Activated CD8-positive, alpha-beta memory T cell treated with anti-CD3 and anti-CD28 coated beads, Interleukin-2, amount 10 ng/mL, durations not matched to agents 7 days and 5 days (primary cell): ENCODE measurements around the gene STEAP4. TPM values are rescaled to one million over a fixed set of nuclear protein-coding genes. Genes with fewer than 3 reads are reported as not detected.

Experiments used
- ATAC-seq: fragments of 150-1000 bp; cut with Tn5 transposase; one replicate; pipeline ENCODE4 v1.10.0; 2021; ENCODE audit warnings: moderate library complexity
- CTCF ChIA-PET: fragments of 350-600 bp; sonication (Branson Sonifier 250); formaldehyde crosslinking; loops from one replicate; lab custom pipeline; 2021; ENCODE audit warnings: antibody characterized with exemption; lab: Charles Lee
- DNase-seq: peaks from one replicate; pipeline ENCODE4 v3.0.0-alpha.2; 2020
- H3K27ac Mint-ChIP-seq: one replicate; pipeline ENCODE4 v1.8.0; 2021; ENCODE audit warnings: mild to moderate bottlenecking, mixed read lengths
- H3K27me3 Mint-ChIP-seq: one replicate; pipeline ENCODE4 v1.8.0; 2021; ENCODE audit warnings: mixed read lengths
- H3K36me3 Mint-ChIP-seq: one replicate; pipeline ENCODE4 v1.8.0; 2021; ENCODE audit warnings: mild to moderate bottlenecking, mixed read lengths
- H3K4me1 Mint-ChIP-seq: one replicate; pipeline ENCODE4 v1.8.0; 2021; ENCODE audit warnings: mixed read lengths
- H3K4me3 Mint-ChIP-seq: one replicate; pipeline ENCODE4 v1.8.0; 2021; ENCODE audit warnings: mild to moderate bottlenecking, moderate library complexity, mixed read lengths
- H3K9me3 Mint-ChIP-seq: one replicate; pipeline ENCODE4 v1.8.0; 2022; ENCODE audit warnings: low read depth, mixed read lengths
- total RNA-seq, 2 experiments: library from RNA; stranded (reverse); gene quantifications; one replicate each; pipeline ENCODE4 v1.2.3, GENCODE V29; 2021

STEAP4 gene
- total RNA-seq, 2 experiments from 2014 or later = 0.05 TPM; not detected in 1

- ATAC-seq = no peak
- no peak overlapping the region for H3K27ac Mint-ChIP-seq
- no peak for DNase-seq
- peaks cover 7% of the 10 kb centered on the region for H3K4me1 Mint-ChIP-seq
- peaks cover 33% of the 10 kb centered on the region for H3K27me3 Mint-ChIP-seq
- H3K36me3 Mint-ChIP-seq = no peaks in the 10 kb centered on the region
- H3K9me3 Mint-ChIP-seq = no peaks in the 10 kb centered on the region
- CTCF ChIA-PET = interaction anchor here (1.2 to 1.3 kb wide), 2 partner anchors 8 to 39 kb away, joined by 3 to 4 read pairs; no protein-coding TSS in a partner anchor
- H3K4me3 Mint-ChIP-seq = no peak overlapping the region
Observed at GRCh38 chr7:88307412-88307811, 718 bp upstream of the STEAP4 start.

- CTCF ChIA-PET = no interaction called here
Observed at GRCh38 chr7:88305044-88305443, 1.6 kb downstream of the STEAP4 start.

GRCh38 chr7:88302486-88302885 is 4.2 kb downstream of the STEAP4 start:
- no peak overlapping the region for H3K27ac Mint-ChIP-seq
- CTCF ChIA-PET = interaction anchor here (0.7 kb wide), 1 partner anchor 58 kb away, joined by 3 read pairs; no protein-coding TSS in a partner anchor
- H3K36me3 Mint-ChIP-seq = no peaks in the 10 kb centered on the region
- H3K4me1 Mint-ChIP-seq = peaks cover 7% of the 10 kb centered on the region
- peaks cover 32% of the 10 kb centered on the region for H3K27me3 Mint-ChIP-seq
- ATAC-seq (no peak), DNase-seq (no peak)
- no peaks in the 10 kb centered on the region for H3K9me3 Mint-ChIP-seq
- H3K4me3 Mint-ChIP-seq = no peak overlapping the region

More at GRCh38 chr7:88305044-88305443, 1.6 kb downstream of the STEAP4 start:
- H3K9me3 Mint-ChIP-seq = no peaks in the 10 kb centered on the region
- no peak overlapping the region for H3K27ac Mint-ChIP-seq
- ATAC-seq = no peak
- H3K27me3 Mint-ChIP-seq = peaks cover 30% of the 10 kb centered on the region
- no peaks in the 10 kb centered on the region for H3K36me3 Mint-ChIP-seq
- H3K4me3 Mint-ChIP-seq = no peak overlapping the region
- DNase-seq = no peak
- peaks cover 7% of the 10 kb centered on the region for H3K4me1 Mint-ChIP-seq

DNA sequence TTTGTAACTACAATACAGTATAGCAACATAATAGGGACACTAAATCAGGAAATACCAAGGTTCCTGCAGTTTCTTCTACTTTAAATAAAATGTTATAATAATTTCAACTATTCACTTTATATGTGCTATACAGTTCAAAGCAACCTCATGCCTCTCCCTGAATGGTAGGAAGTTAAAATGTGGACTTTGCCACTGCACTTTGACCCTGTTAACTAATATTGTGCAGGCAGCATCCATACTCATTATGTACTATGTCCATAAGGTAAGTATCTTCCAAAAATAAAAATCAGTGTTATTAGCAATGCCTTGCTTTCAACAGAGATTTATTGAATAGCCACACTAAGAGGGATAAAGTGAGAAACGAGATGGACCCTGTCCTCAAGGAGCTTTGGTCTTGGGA is 4.8 kb downstream of the STEAP4 start:
- DNase-seq (no peak), ATAC-seq (no peak)
- peaks cover 6% of the 10 kb centered on the region for H3K4me1 Mint-ChIP-seq
- H3K27ac Mint-ChIP-seq = no peak overlapping the region
- peaks cover 29% of the 10 kb centered on the region for H3K27me3 Mint-ChIP-seq
- CTCF ChIA-PET = no interaction called here
- no peak overlapping the region for H3K4me3 Mint-ChIP-seq
- H3K9me3 Mint-ChIP-seq = no peaks in the 10 kb centered on the region
- no peaks in the 10 kb centered on the region for H3K36me3 Mint-ChIP-seq

DNA sequence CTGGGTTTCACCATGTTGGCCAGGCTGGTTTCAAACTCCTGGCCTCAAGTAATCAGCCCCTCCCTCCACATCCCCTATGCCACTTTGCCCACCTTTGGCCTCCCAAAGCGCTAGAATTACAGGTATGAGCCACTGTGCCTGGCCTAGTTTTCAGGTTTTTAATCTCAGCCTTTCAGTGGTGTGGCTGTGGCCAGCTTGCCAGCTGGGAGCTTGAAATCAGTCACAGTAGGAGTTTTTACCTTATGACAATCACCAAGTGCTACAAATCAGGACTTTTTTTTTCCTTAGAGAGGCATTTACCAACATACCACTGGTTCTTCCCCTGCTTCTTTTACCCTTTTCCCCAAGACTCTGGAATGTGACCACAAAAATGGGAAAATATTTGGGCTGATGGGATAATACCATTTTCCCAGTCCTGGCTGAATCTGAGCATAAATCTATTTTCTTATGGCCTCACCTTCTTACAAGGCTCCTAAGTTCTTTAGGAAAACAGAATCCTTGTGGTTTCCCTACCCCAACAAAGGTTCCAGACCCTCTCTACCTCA is 6.2 kb downstream of the STEAP4 start:
- Mint-ChIP-seq H3K36me3 (no peaks in the 10 kb centered on the region), H3K4me1 (no peaks in the 10 kb centered on the region), H3K9me3 (no peaks in the 10 kb centered on the region), H3K4me3 (no peak overlapping the region), H3K27me3 (peaks cover 16% of the 10 kb centered on the region), H3K27ac (no peak overlapping the region)
- DNase-seq (no peak), ATAC-seq (no peak)
- CTCF ChIA-PET = interaction anchor here (1.3 kb wide), 1 partner anchor 8 kb away, joined by 4 read pairs; no protein-coding TSS in a partner anchor

DNA sequence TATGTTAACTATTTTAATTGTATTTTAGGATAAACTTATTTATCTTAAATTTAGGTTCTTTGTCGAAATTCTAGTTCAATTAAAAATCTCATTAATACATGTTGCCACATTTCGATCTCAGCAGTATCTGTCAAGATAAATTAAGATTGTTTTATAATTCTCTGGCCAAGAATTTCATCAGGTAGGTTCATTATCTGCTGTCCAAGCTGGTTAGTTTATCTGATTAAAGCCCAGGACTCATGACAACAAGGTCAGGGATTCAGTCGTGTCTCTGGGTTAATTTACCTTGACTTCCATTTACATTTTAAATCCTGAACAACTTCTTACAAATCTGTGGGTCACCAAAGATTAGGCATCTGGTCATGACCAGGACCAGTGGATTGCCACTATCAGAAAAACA is 7.6 kb downstream of the STEAP4 start:
- no peak overlapping the region for H3K4me3 Mint-ChIP-seq
- no peaks in the 10 kb centered on the region for H3K36me3 Mint-ChIP-seq
- peaks cover 14% of the 10 kb centered on the region for H3K27me3 Mint-ChIP-seq
- CTCF ChIA-PET = interaction anchor here (0.6 to 1.3 kb wide), 2 partner anchors 9 to 475 kb away, joined by 3 to 4 read pairs; no protein-coding TSS in a partner anchor
- DNase-seq (no peak), ATAC-seq (no peak)
- no peaks in the 10 kb centered on the region for H3K4me1 Mint-ChIP-seq
- no peak overlapping the region for H3K27ac Mint-ChIP-seq
- H3K9me3 Mint-ChIP-seq = no peaks in the 10 kb centered on the region

GRCh38 chr7:88293866-88294265 is 12.8 kb downstream of the STEAP4 start:
- peaks cover 20% of the 10 kb centered on the region for H3K27me3 Mint-ChIP-seq
- no peaks in the 10 kb centered on the region for H3K4me1 Mint-ChIP-seq

GRCh38 chr7:88291398-88292173 is 15.1 kb downstream of the STEAP4 start:
- Mint-ChIP-seq H3K27me3 (peaks cover 12% of the 10 kb centered on the region), H3K27ac (no peak overlapping the region), H3K9me3 (no peaks in the 10 kb centered on the region), H3K4me1 (no peaks in the 10 kb centered on the region), H3K4me3 (no peak overlapping the region), H3K36me3 (no peaks in the 10 kb centered on the region)
- DNase-seq (no peak), ATAC-seq (no peak)
- CTCF ChIA-PET = no interaction called here

More at GRCh38 chr7:88293866-88294265, 12.8 kb downstream of the STEAP4 start:
- H3K4me3 Mint-ChIP-seq = no peak overlapping the region
- ATAC-seq (no peak), DNase-seq (no peak)
- H3K36me3 Mint-ChIP-seq = no peaks in the 10 kb centered on the region
- no peaks in the 10 kb centered on the region for H3K9me3 Mint-ChIP-seq
- no peak overlapping the region for H3K27ac Mint-ChIP-seq
- CTCF ChIA-PET = no interaction called here

DNA sequence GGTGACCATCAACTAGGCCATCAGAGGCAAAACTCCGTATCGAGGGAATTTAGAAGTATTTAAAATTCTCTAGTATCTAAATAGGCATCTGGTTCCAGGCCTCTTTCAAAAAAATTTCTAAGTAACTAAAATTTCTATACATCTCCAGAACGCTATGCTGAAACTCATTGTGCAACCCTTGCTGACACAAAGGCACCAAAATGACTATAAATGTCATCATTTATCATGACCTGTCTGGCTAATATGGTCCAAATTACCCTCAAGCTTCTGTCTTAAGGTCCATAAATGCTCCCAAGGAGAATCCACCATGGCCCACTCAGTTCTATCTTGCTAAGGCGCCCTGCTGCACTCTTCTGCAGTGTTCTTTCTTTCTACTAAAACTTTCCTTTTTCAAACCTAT is 16.2 kb downstream of the STEAP4 start:
- Mint-ChIP-seq H3K27ac (no peak overlapping the region), H3K9me3 (no peaks in the 10 kb centered on the region), H3K4me1 (no peaks in the 10 kb centered on the region), H3K27me3 (peaks cover 12% of the 10 kb centered on the region), H3K4me3 (no peak overlapping the region), H3K36me3 (no peaks in the 10 kb centered on the region)
- DNase-seq (no peak), ATAC-seq (no peak)
- CTCF ChIA-PET = no interaction called here

DNA sequence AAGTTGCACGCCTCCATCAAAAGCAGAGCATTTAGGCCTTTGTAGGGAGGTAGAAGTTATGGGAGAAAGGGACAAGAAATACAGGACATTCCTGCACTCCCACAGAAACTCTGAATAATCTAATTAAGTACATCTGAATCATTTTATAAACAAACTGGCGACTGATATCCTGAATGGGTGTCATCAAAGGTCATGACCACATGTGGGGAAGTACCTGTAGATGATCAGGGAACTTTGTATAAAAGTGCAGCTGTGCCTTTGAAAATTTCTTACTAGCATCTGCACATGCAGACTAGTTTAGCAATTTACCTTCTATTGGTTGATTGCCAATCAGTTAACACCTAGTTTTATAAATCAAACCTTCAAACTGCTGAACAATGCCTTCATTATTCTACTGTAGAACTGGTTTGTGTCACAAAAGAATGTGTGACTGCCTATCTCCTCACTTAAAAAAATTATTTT is 17.1 kb downstream of the STEAP4 start:
- no peak overlapping the region for H3K27ac Mint-ChIP-seq
- DNase-seq = no peak
- CTCF ChIA-PET = no interaction called here

DNA sequence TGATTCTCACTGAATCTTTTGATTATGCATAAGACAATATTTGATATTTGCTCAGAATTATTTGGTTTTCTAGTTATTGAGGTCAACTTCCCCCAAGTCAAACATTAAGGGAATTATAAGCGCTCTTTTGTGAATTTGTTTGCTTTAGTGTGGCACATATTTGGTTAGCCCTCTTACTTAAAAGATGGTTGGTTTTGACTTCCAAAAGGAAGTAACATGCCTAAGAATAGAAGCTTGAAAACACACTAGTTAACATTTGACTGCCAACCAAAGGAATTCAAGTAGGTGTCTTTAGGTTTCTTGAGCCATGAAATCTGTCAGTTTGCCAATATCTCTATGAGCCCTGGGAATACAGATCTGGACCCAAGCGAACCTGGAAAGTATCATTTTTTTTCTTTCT is 24.9 kb downstream of the STEAP4 start:
- no peak for DNase-seq
- CTCF ChIA-PET = no interaction called here
- Mint-ChIP-seq H3K27ac (no peak overlapping the region), H3K9me3 (no peaks in the 10 kb centered on the region), H3K36me3 (no peaks in the 10 kb centered on the region), H3K4me1 (no peaks in the 10 kb centered on the region), H3K27me3 (peaks cover 2% of the 10 kb centered on the region), H3K4me3 (no peak overlapping the region)
- ATAC-seq = no peak

More for the DNA sequence above, 17.1 kb downstream of the STEAP4 start:
- peaks cover 12% of the 10 kb centered on the region for H3K27me3 Mint-ChIP-seq
- no peaks in the 10 kb centered on the region for H3K4me1 Mint-ChIP-seq
- no peak for ATAC-seq
- H3K4me3 Mint-ChIP-seq = no peak overlapping the region
- H3K36me3 Mint-ChIP-seq = no peaks in the 10 kb centered on the region
- no peaks in the 10 kb centered on the region for H3K9me3 Mint-ChIP-seq

DNA sequence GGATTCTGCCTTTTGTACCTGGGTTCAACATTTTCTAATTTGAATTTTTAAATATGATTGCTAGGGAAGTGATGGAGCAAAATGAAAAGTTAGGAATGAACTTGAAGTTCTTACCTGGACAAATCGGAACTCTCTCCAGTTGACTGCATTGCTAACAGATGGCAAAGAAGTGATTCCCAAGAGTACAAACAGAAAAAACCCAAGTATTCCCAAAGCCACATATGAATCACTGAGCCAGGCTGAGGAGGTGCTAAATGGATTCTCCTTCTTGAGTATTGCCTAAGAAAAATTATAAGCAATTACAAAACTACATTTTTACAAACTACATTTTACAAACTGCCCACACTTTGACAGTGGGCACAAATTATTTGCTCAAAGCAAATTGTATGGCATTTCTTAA is 25.9 kb downstream of the STEAP4 start:
- Mint-ChIP-seq H3K27ac (no peak overlapping the region), H3K27me3 (peaks cover 6% of the 10 kb centered on the region), H3K36me3 (no peaks in the 10 kb centered on the region), H3K4me1 (no peaks in the 10 kb centered on the region), H3K9me3 (no peaks in the 10 kb centered on the region), H3K4me3 (no peak overlapping the region)
- DNase-seq (no peak), ATAC-seq (no peak)
- CTCF ChIA-PET = no interaction called here

DNA sequence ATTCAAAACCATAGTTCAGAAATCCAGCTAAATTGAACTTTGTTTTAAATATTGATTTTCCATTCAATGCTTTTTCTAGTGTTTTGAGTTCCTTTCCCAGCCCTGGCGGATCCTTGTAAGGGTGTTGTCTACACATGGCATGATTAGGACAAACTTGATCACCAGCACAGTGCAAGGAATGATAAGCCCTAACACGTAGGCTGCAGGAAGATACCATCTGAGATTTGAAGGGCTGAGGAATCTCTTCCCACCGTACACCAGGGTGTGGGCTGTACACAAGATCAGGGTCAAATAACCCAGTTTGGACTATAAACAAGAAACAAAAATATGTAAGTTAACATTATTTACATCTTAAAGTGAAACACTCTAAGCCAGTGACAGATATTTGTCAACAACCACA is 27.4 kb downstream of the STEAP4 start:
- H3K4me1 Mint-ChIP-seq = no peaks in the 10 kb centered on the region
- no peaks in the 10 kb centered on the region for H3K36me3 Mint-ChIP-seq
- ATAC-seq (no peak), DNase-seq (no peak)
- CTCF ChIA-PET = no interaction called here
- no peak overlapping the region for H3K27ac Mint-ChIP-seq
- H3K4me3 Mint-ChIP-seq = no peak overlapping the region
- peaks cover 4% of the 10 kb centered on the region for H3K27me3 Mint-ChIP-seq
- no peaks in the 10 kb centered on the region for H3K9me3 Mint-ChIP-seq

DNA sequence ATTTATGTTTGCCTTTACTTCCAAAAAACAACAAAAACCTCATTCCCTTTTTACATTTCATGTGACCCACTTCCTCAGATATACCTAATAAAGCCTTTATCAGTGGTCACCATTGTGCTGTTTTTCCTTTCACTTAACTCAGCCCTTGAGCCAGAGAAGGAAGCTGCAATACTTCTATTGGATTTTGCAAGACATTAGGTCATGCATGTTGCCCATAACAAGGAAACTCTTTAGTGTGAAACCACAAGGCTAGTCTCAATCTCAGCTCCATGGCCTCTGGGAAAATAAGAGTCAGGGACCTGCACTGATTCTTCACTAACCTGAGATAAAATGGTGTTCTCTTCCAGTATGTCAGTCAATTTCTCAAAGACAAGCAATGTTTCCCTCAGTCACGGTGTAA is 27.8 kb downstream of the STEAP4 start:
- CTCF ChIA-PET = no interaction called here
- ATAC-seq = no peak
- H3K4me3 Mint-ChIP-seq = no peak overlapping the region

More for the DNA sequence above, 27.8 kb downstream of the STEAP4 start:
- DNase-seq = no peak
- Mint-ChIP-seq H3K27me3 (peaks cover 4% of the 10 kb centered on the region), H3K27ac (no peak overlapping the region), H3K4me1 (no peaks in the 10 kb centered on the region), H3K36me3 (no peaks in the 10 kb centered on the region), H3K9me3 (no peaks in the 10 kb centered on the region)
